ENCODE measurements around the gene FAM181A. TPM values are rescaled to one million over a fixed set of nuclear protein-coding genes. Genes with fewer than 3 reads are reported as not detected.
A peak's percentile ranks its signal among the peaks of the same experiment; 100 is the strongest.

FAM181A gene
- total and polyA plus RNA-seq, 8 donors = not detected

GRCh38 chr14:93953739-93954515 is 26.8 kb downstream of the FAM181A start:
- 86 to 88% (median 87%) methylated on average over 15 to 18 of the region's 18 CpGs for WGBS, 5 donors
- H3K4me1 ChIP-seq = peaks cover 29 to 75% (median 52%) of the 10 kb centered on the region in 4 donors
- H3K27ac ChIP-seq = peak overlapping the region in 4 of 5 donors; percentile 67 to 80 (median 74)
- DNase-seq = no peak
- peak overlapping the region in 2 of 4 donors; percentile 2 to 3 for H3K4me3 ChIP-seq
- intact Hi-C loops (cut with DNase I; ENCODE audit: low total_unique reads) = no loop called here
- no peaks in the 10 kb centered on the region for H3K9me3 ChIP-seq
- H3K27me3 ChIP-seq = no peaks in the 10 kb centered on the region
- TF ChIP-seq EP300 (IDR thresholded peaks at IDR 0.05) (no peak), CTCF (IDR thresholded peaks at IDR 0.05) (no peak), POLR2A (IDR thresholded peaks at IDR 0.05) (no peak), POLR2AphosphoS5 (IDR thresholded peaks at IDR 0.05) (no peak)
- H3K36me3 ChIP-seq = peaks cover 0 to 24% (median 6%) of the 10 kb centered on the region in 4 donors

DNA sequence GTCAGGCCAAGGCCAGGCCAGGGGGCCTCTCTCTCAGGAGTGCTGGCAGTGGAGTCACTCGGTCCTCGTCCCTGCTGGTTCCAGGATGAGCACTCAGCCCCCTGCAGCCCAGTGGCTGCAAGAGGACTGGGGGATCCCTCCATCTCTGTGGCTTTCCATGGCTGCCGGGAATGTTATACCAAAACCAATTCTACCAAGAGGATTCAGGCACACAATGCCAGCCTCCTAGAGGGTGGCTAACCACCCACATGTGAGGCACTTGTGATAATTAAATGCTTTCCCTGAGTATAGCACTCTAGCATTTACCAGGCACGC is 27.3 kb downstream of the FAM181A start:
- Histone ChIP-seq H3K36me3 (peaks cover 0 to 19% (median 6%) of the 10 kb centered on the region in 4 donors), H3K27ac (peak overlapping the region in 4 of 5 donors; percentile 67 to 80 (median 74)), H3K27me3 (no peaks in the 10 kb centered on the region), H3K4me1 (peaks cover 35 to 80% (median 57%) of the 10 kb centered on the region in 4 donors), H3K4me3 (peak overlapping the region in 2 of 4 donors; percentile 2 to 3), H3K9me3 (no peaks in the 10 kb centered on the region)
- no peak for DNase-seq
- intact Hi-C loops (cut with DNase I; ENCODE audit: low total_unique reads) = no loop called here
- WGBS, 5 donors = 72 to 91% (median 85%) methylated on average over 3 to 4 of the region's 4 CpGs
- TF ChIP-seq EP300 (IDR thresholded peaks at IDR 0.05) (no peak), POLR2AphosphoS5 (IDR thresholded peaks at IDR 0.05) (no peak), CTCF (IDR thresholded peaks at IDR 0.05) (no peak), POLR2A (IDR thresholded peaks at IDR 0.05) (no peak)

DNA sequence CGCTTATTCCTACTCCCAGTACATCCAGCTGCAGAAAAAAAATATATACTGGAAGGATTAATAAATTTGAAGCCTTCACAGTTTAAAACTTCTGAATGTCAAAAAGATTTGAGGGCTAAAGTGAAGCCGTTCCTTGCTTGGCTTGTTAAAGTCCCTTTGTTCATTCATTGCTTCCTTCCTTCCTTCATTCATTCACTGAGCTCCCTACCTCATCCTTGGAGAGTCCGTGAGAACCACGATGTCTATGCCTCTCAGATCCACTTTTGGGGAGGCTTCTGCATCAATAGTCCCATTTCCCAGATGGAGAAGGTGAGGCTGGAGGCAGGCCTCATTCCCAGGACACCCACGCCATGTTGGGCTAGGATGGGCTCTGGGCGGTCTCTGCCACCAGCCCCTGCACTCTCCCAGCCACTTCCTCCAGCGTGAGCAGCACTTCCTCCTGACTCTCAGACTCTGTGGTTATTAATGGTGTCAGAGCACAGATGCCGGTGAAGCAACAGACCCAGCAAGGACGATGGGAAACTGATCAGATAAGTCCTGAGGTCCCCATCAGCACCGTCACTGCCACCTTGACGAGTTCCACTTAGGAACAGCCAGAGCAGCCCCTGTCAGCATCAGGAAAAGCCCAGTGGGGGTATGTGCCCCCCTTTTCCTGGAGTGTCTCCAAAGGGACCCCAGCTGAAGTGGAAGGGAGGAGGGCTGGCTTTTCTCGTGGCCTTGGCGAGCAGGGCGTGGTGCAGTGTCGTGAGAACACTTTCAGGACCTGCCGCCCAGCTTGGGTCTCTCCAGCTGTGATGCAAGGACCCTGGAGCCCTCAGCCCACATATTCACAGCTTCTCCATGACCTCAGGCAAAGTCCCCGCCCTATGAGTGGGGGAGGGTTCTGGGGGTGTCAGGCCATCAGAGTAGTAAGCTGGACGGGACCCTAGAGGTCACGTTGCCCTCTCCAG is 28.0 kb downstream of the FAM181A start:
- DNase-seq = peak in 1 of 2 donors; percentile 60
- Histone ChIP-seq H3K4me3 (peak overlapping the region in 2 of 4 donors; percentile 3 to 24), H3K9me3 (no peaks in the 10 kb centered on the region), H3K27me3 (no peaks in the 10 kb centered on the region), H3K36me3 (peaks cover 0 to 12% (median 5%) of the 10 kb centered on the region in 4 donors), H3K27ac (peak overlapping the region; percentile 39 to 80 (median 69)), H3K4me1 (peaks cover 41 to 87% (median 64%) of the 10 kb centered on the region in 4 donors)
- TF ChIP-seq POLR2AphosphoS5 (IDR thresholded peaks at IDR 0.05) (peak in 1 of 3 donors; percentile 22), EP300 (IDR thresholded peaks at IDR 0.05) (no peak)
- 47 to 58% (median 52%) methylated on average over 13 to 19 of the region's 19 CpGs for WGBS, 5 donors
- intact Hi-C loops (cut with DNase I; ENCODE audit: low total_unique reads) = no loop called here

DNA sequence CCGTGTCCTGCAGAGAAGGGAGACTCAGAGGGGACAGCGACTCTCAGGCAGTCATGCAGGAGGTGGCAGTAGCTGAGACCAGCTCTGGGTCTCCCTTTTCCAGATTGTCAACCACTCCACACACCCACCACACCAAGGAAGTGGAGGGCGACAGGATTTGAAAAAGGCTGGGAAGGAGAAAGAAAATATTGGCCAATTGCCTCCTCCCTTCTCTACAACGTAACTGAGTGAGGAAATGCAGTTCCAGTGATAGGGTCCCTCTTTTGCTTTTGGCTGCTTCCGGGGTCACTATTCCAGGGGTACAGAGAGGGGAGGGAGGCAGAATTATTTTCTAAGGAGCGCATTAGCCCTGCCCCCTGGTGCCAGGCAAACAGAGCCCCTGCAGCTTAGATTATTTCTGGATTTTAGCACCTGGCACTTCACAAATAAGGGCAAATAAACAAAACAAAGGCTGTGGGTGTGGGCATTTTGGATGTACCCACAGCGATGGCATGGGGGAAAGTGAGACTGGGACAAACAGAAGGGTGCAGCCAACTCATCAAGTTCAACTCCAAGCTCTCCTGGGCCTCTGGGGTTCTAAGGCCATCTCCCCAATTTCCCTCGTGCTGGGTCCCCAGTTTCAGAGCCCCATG is 28.8 kb downstream of the FAM181A start:
- TF ChIP-seq EP300 (IDR thresholded peaks at IDR 0.05) (no peak), POLR2A (IDR thresholded peaks at IDR 0.05) (no peak), CTCF (IDR thresholded peaks at IDR 0.05) (no peak), POLR2AphosphoS5 (IDR thresholded peaks at IDR 0.05) (no peak)
- 24 to 46% (median 29%) methylated on average over 7 to 8 of the region's 8 CpGs for WGBS, 5 donors

More for the DNA sequence above, 28.8 kb downstream of the FAM181A start:
- Histone ChIP-seq H3K9me3 (no peaks in the 10 kb centered on the region), H3K4me3 (peak overlapping the region in 1 of 4 donors; percentile 24), H3K27ac (peak overlapping the region in 4 of 5 donors; percentile 69 to 80 (median 74)), H3K4me1 (peaks cover 42 to 87% (median 68%) of the 10 kb centered on the region in 4 donors), H3K27me3 (no peaks in the 10 kb centered on the region), H3K36me3 (peaks cover 0 to 4% (median 1%) of the 10 kb centered on the region in 4 donors)
- intact Hi-C loops (cut with DNase I; ENCODE audit: low total_unique reads) = no loop called here
- DNase-seq = no peak

Data from stomach (tissue), 9 donors.